Measurements from ENCODE around the gene NPAS2.

Gene NPAS2

DNA sequence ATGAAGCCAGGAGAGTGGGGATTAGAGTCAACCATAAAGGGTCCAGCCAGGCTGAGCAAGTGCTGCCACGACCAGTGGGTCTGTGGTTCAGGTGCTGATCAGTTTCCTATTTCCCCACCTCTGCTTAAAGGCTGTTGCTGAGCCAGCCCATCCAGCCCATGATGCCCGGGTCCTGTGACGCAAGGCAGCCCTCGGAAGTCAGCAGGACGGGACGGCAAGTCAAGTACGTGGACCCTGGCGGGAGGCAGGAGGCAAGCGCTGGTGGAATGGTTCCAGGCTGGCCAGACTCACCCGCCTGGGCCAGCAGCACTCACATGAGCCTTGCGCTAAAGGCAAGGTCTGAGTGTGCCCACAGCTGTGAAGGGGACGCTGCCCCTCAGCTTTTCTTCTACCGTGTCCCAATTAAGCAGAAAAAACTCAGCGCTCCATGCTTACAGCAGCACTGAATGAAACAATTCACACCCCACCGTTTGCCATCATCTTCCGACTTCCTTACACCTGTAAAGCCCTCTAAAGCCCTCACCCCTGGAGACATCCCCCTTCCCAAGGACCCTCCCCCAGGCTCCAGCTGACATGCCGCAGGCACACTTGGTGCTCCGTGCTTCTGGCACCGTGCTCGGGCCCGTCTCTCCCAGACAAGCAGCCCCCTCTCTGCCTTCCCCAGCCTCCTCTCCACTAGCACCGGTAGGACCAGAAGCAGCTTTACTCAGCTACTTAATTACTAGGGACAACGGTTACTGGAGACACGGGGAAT, 170.9 kb downstream of the NPAS2 start:
- DNase-seq (ENCODE audit: low spot score), result no peak

- DNase-seq (ENCODE audit: low spot score), result no peak
Measured at GRCh38 chr2:100991404-100991773, 171.4 kb downstream of the NPAS2 start.

DNA sequence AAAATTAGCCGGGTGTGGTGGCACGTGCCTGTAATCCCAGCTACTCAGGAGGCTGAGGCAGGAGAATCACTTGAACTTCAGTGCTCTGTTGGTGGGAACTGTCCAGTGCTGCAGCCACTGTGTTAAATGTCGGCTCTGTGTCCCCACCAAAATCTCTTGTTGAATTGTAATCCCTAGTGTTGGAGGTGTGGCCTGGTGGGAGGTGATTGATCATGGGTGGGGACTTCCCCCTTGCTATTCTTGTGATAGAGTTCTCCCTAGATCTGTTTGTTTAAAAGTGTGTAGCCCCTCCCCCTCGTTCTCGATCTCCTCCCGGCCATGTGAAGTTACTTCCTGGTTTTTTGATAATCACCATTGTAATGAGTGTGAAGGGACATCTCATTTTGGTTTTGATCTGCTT, 172.3 kb downstream of the NPAS2 start:
- no peak for DNase-seq (ENCODE audit: low spot score)

GRCh38 chr2:100993294-100993693, 173.4 kb downstream of the NPAS2 start:
- no peak for DNase-seq (ENCODE audit: low spot score)

- no peak for DNase-seq (ENCODE audit: low spot score)
Measured at GRCh38 chr2:100995309-100996075, 175.6 kb downstream of the NPAS2 start.

DNA sequence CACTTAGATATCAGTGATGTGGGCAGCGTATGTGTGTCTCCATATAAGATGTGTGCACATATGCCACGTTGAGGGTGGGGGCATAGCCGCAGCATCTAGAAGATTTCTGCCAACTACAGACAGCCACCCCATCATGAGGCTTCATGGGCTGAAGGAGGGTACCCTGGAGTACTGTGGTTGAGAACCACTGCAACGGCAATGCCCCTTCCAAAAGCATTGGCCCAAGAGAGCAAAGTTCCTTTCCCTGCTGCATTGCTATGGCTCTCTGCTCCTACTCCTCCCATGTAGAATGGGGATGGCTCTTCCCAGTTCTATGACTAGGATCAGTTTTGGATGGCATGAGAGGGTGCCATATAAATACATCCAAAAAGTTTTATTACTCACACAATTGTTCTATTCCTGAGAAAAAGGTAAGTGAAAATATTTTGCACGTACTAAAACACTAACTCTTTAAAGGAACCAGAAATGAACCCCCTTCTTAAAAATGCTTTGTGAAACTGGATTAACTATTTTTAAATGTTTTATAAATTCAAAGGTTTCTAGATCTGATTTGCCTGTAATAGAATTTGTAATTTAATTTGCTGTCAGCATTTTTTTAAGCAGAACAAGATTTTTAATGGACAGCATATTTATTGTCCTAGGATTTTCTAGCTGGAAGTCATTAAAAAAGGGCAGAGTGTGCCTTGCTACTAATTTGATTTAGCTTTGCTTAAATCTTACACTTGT, 177.7 kb downstream of the NPAS2 start:
- DNase-seq (ENCODE audit: low spot score), result no peak

- DNase-seq (ENCODE audit: low spot score), result no peak
Measured at GRCh38 chr2:100998235-100998573, 178.3 kb downstream of the NPAS2 start.

DNA sequence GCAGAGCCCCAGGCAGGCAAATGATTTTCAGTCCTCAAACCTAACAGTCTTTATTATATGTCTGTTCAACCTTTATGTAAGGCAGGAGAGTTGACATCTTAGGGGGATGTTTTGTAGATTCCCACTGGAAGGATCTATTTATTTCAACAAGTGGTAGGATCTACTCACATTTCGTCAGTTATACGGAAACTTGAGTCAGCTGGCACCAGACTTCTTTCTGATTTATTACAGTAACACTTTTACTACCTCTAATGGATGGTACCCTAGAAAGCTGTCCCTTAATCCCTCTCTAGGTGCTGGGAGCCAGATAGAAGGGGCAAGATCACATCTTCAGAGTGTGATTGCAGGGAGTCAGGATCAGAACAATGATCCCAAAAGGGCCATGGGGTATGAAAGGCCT, 180.1 kb downstream of the NPAS2 start:
- no peak for DNase-seq (ENCODE audit: low spot score)

DNA sequence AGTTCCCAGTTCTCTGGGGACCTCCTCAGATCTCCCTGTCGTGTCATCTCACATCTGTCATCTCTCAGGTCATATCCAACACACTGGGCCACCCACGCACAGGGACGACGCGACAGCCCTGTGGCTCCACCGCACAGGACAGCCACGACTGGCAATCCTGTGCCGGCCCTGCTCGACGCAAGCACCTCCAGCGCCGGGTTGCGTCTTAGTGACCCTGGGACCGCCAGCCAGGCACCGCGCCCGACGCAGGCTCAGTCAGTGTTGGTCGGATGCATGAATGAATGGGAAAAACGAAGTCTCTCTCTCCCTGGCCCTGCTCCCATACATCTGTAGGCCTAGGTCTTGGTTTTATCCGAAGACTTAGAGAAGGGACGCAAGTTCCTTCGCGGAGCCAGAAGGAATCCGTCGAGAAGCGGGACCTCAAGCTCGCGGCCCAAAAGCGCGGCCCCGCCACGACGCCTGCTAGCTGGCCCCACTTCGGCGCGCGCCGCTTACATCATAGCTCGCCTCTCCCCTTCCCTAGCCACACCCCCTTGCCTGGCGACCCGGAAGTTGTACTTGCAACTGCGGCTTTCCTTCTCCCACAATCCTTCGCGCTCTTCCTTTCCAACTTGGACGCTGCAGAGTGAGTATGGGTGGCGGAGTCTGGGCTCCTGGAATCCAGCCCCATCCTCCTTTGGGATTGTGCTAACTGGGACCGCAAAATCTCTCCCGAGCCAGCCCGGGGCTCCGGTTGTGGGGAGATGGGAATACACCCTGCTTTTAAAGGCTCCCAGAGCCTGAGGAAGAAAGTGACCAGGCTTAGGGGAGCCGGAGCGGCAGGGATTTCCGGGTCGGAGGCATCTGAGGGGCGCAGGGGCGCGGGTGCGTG, 182.0 kb downstream of the NPAS2 start, which contains the start of gene RPL31:
TSS of gene RPL31 (plus strand) at position 599 of the 871 bp plus-strand sequence. CDS start 413 bp downstream, outside the sequence.
- peak; percentile 95 for DNase-seq (ENCODE audit: low spot score)

- DNase-seq (ENCODE audit: low spot score), result no peak
Measured at GRCh38 chr2:101002562-101003277, 182.8 kb downstream of the NPAS2 start.

- no peak for DNase-seq (ENCODE audit: low spot score)
Measured at GRCh38 chr2:101003278-101003775, 183.4 kb downstream of the NPAS2 start.

DNA sequence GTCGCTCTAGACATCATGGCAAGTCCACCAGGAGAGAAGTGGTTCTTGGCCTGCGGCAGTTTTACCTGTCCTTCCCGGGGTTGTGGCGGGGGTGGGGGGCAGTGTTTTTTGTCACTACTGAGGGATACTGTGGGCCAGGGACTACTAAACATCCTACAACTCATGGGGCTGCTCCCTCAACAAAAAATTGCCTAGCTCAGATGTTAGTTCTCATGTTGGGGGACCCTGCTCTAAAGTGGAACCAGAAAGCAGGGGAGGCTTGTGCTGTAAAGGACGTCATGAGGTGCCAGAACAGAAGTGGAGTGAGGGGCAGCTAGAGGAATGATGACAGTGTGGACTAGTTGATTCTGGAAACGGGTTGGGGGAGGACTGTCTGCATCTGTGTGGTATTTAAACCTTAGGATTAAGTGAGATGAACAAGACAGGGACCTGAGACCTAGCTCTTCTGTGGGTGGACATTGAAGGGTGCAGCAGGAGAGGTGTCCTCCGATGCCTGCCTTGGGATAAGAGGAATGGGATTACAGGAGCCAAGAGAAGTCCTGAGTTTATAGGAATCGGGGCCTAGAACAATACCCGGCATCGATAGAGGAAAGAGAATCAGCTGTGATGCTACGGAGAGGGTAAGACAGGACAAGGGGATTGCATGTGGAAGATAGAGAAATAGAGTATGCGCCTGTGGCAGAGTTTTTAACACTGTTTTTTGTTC, 184.8 kb downstream of the NPAS2 start:
- DNase-seq (ENCODE audit: low spot score), result no peak

GRCh38 chr2:101006065-101006715, 186.3 kb downstream of the NPAS2 start:
- no peak for DNase-seq (ENCODE audit: low spot score)

DNA sequence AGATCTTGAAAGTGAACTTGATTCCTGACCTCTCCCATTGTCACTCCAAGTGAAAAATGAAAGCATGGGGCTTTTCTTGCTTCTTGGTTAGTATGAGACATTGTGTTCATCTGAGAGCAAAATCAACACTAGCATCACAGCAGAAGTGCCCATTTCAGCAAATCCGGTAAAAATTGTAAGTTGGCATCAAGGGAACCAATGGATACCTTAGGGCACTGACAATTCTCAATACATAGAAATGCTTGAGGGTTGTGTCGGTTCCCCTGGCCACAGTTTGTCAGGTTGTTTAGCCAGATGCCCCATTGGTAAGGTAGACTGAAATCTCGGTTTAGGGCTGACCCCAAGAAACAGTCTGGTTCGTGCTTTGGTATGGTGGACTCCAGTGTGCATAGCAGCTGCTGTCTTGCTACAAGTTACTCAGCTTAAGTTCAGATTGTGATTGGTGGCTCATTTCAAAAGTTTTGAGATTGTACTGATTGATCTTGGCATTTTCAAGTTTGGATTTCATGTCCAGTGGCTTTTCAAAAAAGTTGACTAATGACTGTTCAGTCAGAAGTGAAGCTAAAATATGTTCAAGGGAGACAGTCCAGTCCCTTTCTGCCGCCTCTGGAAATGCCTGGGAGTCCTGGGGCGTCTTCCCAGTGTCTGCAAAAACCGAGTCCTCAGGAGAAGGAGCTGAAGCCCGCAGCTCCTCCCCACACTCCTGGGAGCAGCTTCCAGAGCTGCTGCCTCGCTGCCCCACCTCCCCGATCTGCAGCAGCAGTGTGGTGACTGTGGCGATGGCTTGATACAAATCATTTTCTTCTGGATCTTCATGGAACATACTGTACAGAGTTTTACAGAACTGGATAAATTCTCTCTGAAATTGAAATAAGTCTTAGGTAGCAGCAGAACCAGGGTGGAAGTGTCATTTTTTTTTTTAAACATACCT, 187.7 kb downstream of the NPAS2 start:
- no peak for DNase-seq (ENCODE audit: low spot score)

- DNase-seq (ENCODE audit: low spot score), result no peak
Measured at GRCh38 chr2:101011152-101011551, 191.2 kb downstream of the NPAS2 start.

DNA sequence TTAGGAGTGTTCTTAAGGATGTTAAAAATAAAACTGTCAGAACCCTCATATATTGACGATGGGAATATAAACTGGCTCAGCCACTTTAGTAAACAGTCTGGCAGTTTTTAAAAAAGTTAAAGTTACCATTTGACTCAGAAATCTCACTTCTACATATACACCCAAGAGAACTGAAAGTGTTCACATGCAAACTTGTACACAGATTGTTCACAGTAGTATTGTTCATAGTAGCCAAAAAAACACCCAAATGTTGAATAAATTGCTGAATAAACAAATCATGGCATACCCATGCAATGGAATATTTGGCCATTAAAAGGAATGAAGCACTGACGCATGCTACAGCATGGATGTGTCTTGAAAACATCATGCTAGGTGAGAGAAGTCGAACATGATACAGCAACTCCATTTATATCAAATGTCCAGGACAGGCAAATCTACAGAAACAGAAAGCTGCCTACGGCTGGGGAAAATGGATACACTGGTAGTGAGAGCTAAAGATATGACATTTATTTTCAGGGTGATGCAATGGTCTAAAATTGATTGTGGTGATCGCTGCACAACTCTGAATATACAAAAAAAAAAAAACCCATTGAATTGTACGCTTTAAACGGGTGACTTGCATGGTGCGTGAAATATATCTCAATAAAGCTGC, 192.2 kb downstream of the NPAS2 start:
- DNase-seq (ENCODE audit: low spot score), result no peak

DNA sequence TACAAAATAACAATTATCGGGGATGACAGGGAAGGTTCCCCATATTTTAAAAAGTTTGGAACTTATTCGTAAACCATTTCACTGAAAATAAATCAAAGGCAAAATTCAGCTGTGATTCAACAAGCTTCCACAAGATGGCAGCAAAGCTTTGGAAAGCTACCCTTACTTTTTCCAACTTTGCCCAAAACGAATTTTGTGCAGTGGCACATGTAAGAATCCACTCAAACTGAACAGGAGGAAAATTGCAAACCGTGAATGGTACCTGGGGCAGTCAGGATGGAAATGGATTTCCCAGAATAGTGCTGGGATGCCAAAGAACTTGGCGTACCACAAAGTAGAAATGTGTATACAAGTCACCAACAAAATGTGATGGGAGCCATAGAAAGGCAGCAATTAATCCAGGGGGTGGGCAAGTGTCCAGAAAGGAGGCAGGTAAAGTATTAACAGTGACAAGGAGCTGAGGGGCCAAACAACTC, 192.8 kb downstream of the NPAS2 start:
- peak; percentile 47 for DNase-seq (ENCODE audit: low spot score)

DNA sequence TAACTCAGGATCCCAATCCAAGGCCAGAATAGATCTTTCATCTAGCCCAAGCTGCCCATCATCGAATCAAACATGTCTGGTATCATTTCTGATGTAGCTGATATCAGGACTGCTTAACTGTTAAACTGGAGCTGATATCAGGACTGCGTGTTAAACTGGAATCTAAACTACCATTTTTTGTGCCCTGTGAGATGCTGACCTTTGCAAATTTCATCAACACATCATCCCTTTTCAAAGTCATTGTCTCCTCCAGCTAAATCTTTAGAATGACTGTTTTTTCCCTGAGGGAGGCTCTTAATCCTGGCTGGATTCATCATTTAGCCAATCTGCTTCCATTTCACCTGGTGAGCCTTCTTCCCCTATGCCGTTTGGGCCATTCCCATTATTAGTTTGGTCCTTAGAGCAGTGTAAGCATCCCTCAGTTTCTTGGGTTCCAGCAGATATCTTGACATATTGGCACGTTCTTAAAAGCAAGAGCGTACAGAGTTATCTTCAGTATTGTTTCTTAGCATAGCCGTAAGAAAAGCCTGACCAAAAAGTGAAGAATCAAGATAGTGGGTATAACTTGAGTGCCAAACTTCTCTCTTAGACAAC, 194.4 kb downstream of the NPAS2 start:
- DNase-seq (ENCODE audit: low spot score), result no peak
